Neutrophil (primary cell): ENCODE data around the gene CORO6.

Source experiments
- H3K27ac ChIP-seq: fragments of 200-600 bp; sonication (generic); 2 replicates; pipeline ENCODE4 v1.5.1; 2016; ENCODE audit warnings: mild to moderate bottlenecking, moderate library complexity
- H3K27me3 ChIP-seq: fragments of 200-600 bp; sonication (generic); 2 replicates; pipeline ENCODE4 v1.6.0; 2016; ENCODE audit warnings: mild to moderate bottlenecking
- H3K36me3 ChIP-seq: fragments of 200-600 bp; sonication (generic); 2 replicates; pipeline ENCODE4 v1.5.1; 2017
- H3K4me1 ChIP-seq, 2 experiments: fragments of 200-600 bp in 1 of 2; sonication (generic) in 1 of 2; 1 replicate in 1 of 2; 2 replicates in 1 of 2; pipeline versions ENCODE4 v1.5.1 to v1.6.1; 2013 to 2016; ENCODE audit warnings: low read depth in 1 of 2, low read length in 1 of 2, mild to moderate bottlenecking in 1 of 2, moderate library complexity in 1 of 2; ENCODE audit not compliant: control insufficient read depth in 1 of 2, insufficient read depth in 1 of 2
- H3K4me3 ChIP-seq, 2 experiments: fragments of 200-600 bp in 1 of 2; sonication (generic) in 1 of 2; 1 replicate in 1 of 2; 2 replicates in 1 of 2; pipeline ENCODE4 v1.5.1; 2013 to 2016; ENCODE audit warnings: low read depth in 1 of 2, low read length in 1 of 2, mild to moderate bottlenecking in 1 of 2, moderate library complexity in 1 of 2
- H3K9me3 ChIP-seq: fragments of 200-600 bp; sonication (generic); 2 replicates; pipeline ENCODE4 v1.5.1; 2016
- CTCF ChIP-seq: fragments of 200-600 bp; sonication (generic); IDR thresholded peaks from 2 replicates; pipeline ENCODE4 v1.5.1; 2016; ENCODE audit warnings: antibody characterized with exemption

CORO6 gene

GRCh38 chr17:29622337-29623282 lies at the start of gene CORO6:
Gene CORO6 (minus strand): TSS chr17:29622912. CDS start chr17:29621421, 1,491 bp downstream.
- Histone ChIP-seq H3K4me3 (peak within 1 kb of the TSS; percentile 40 to 50), H3K9me3 (no peaks in the 10 kb centered on the region), H3K27ac (no peak within 1 kb of the TSS), H3K4me1 (peaks cover 23% of the 10 kb centered on the region in 2 experiments), H3K36me3 (peaks cover 22% of the 10 kb centered on the region), H3K27me3 (peaks cover 66% of the 10 kb centered on the region)
- TF ChIP-seq CTCF = no peak

GRCh38 chr17:29671661-29672060 lies 48.9 kb upstream of the CORO6 start:
- no peaks in the 10 kb centered on the region for H3K9me3 ChIP-seq
- no peaks in the 10 kb centered on the region for H3K4me1 ChIP-seq
- H3K27me3 ChIP-seq = no peaks in the 10 kb centered on the region
- peaks cover 100% of the 10 kb centered on the region for H3K36me3 ChIP-seq
- peak overlapping the region; percentile 48 for H3K27ac ChIP-seq
- no peak for TF ChIP-seq CTCF
- H3K4me3 ChIP-seq = no peak overlapping the region

GRCh38 chr17:29669266-29669665 lies 46.6 kb upstream of the CORO6 start:
- Histone ChIP-seq H3K9me3 (no peaks in the 10 kb centered on the region), H3K4me3 (no peak overlapping the region), H3K36me3 (peaks cover 100% of the 10 kb centered on the region), H3K27ac (no peak overlapping the region), H3K4me1 (no peaks in the 10 kb centered on the region), H3K27me3 (no peaks in the 10 kb centered on the region)
- TF ChIP-seq CTCF = no peak

GRCh38 chr17:29667969-29668368 lies 45.3 kb upstream of the CORO6 start:
- Histone ChIP-seq H3K36me3 (peaks cover 100% of the 10 kb centered on the region), H3K9me3 (no peaks in the 10 kb centered on the region), H3K4me1 (peaks cover 3 to 4% of the 10 kb centered on the region in 2 experiments), H3K4me3 (no peak overlapping the region), H3K27me3 (no peaks in the 10 kb centered on the region), H3K27ac (peak overlapping the region; percentile 44)
- no peak for TF ChIP-seq CTCF

- Histone ChIP-seq H3K27me3 (no peaks in the 10 kb centered on the region), H3K4me1 (peaks cover 6% of the 10 kb centered on the region in 2 experiments), H3K4me3 (no peak overlapping the region), H3K9me3 (no peaks in the 10 kb centered on the region), H3K36me3 (peaks cover 100% of the 10 kb centered on the region), H3K27ac (peak overlapping the region; percentile 65)
- TF ChIP-seq CTCF = no peak
Observed at GRCh38 chr17:29665481-29665810, 42.7 kb upstream of the CORO6 start.
